AG04450 (cell line): ENCODE results near the gene CACHD1. TPM values are rescaled to one million over a fixed set of nuclear protein-coding genes. Genes with fewer than 3 reads are reported as not detected.

Experiments used
- CTCF ChIA-PET: fragments of 300-600, 350-600 bp; formaldehyde crosslinking; extraction: SDS; loops from one replicate; lab custom pipeline; 2022; ENCODE audit warnings: antibody characterized with exemption, inconsistent platforms; lab: Charles Lee
- POLR2A ChIA-PET: fragments of 350-600 bp; formaldehyde crosslinking; extraction: SDS; loops from one replicate; lab custom pipeline; 2021; ENCODE audit warnings: antibody characterized with exemption, inconsistent platforms; lab: Yijun Ruan, JAX
- DNase-seq: peaks from one replicate; pipeline ENCODE4 v3.0.0-alpha.2; 2011; ENCODE audit warnings: low read depth, low spot score
- H3K27ac ChIP-seq: one replicate; pipeline ENCODE4 v1.5.1; 2012; ENCODE audit warnings: low read depth, low read length, control low read depth
- H3K27me3 ChIP-seq: one replicate; pipeline ENCODE4 v1.6.0; 2012; ENCODE audit warnings: low read length; ENCODE audit not compliant: control insufficient read depth, insufficient read depth
- H3K4me3 ChIP-seq: 2 replicates; pipeline ENCODE4 v1.5.1; 2011; ENCODE audit warnings: mild to moderate bottlenecking, low read depth, low read length, control low read depth
- H3K9me3 ChIP-seq: 2 replicates; pipeline ENCODE4 v1.5.1; 2012; ENCODE audit warnings: low read length; ENCODE audit not compliant: control insufficient read depth, insufficient read depth
- polyA plus RNA-seq: library from polyadenylated mRNA; depleted of rRNA; stranded (reverse); fragments of >200 nt; gene quantifications from 2 replicates; pipeline ENCODE4 v1.2.3, GENCODE V29; 2011
- TF ChIP-seq, protein P1 (sequence below): IDR thresholded peaks from 2 replicates; pipeline ENCODE4 v1.5.1; 2011; ENCODE audit warnings: low read depth, low read length, control low read depth, inconsistent platforms

Gene CACHD1
- polyA plus RNA-seq, 1 experiment: 3.5 TPM

DNA sequence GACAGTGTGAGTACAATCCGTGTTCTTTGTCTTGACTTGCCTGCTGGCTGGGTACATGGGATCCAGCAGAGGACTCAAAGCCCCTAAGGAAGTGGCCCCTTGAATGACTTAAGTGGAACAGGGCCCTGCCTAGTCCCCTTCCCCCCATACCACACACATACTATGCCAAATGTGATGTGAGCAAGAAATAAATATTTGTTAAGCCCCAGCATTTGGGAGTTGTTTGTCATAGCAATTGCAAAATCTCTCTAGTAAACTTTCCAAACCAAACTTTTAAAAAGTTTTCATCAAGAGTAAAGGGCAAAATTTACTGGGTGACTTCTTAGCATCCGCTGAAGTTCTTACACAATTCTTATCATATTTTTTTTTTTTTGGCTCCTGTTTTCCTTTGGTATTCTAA lies 32.5 kb upstream of the CACHD1 start:
- POLR2A ChIA-PET: no interaction called here
- H3K27me3 ChIP-seq: peaks cover 2% of the 10 kb centered on the region
- no peak overlapping the region for H3K27ac ChIP-seq
- CTCF ChIA-PET: no interaction called here
- H3K4me3 ChIP-seq: no peak overlapping the region
- TF ChIP-seq, protein P1, sequence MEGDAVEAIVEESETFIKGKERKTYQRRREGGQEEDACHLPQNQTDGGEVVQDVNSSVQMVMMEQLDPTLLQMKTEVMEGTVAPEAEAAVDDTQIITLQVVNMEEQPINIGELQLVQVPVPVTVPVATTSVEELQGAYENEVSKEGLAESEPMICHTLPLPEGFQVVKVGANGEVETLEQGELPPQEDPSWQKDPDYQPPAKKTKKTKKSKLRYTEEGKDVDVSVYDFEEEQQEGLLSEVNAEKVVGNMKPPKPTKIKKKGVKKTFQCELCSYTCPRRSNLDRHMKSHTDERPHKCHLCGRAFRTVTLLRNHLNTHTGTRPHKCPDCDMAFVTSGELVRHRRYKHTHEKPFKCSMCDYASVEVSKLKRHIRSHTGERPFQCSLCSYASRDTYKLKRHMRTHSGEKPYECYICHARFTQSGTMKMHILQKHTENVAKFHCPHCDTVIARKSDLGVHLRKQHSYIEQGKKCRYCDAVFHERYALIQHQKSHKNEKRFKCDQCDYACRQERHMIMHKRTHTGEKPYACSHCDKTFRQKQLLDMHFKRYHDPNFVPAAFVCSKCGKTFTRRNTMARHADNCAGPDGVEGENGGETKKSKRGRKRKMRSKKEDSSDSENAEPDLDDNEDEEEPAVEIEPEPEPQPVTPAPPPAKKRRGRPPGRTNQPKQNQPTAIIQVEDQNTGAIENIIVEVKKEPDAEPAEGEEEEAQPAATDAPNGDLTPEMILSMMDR: no peak
- no peaks in the 10 kb centered on the region for H3K9me3 ChIP-seq
- DNase-seq: no peak

DNA sequence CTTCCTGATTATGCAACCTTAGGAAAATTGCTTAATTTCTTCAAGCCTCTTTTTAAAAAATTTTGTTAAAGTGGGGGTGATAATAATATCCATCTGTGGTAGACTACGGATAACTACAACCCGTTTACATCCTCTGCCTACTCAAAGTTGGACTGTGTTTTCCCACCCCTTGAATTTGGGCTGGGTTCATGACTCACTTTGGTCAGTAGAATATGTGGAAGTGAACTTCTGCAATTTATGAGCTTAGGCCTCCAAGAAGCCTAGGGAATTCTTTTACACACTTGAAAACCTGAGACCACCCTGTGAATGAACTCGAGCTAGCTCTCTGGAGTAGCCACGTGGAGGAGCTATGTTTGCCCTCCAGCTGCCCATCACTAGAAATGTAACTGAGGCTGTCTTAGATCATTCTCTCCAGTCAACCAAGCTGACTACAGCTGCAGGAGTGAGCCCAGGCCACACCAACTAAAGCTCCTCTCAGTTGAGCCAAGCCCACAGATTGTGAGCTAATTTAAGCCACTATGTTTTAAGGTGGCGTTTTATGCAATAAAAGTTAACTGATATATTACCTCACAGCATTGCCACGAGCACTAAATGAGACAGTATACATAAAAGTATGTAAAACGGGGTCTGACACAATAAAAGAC lies 29.6 kb upstream of the CACHD1 start:
- Histone ChIP-seq H3K27ac (no peak overlapping the region), H3K27me3 (no peaks in the 10 kb centered on the region), H3K9me3 (no peaks in the 10 kb centered on the region), H3K4me3 (no peak overlapping the region)
- ChIA-PET POLR2A (no interaction called here), CTCF (no interaction called here)
- TF ChIP-seq, protein P1: no peak
- no peak for DNase-seq

GRCh38 chr1:64451440-64451839 lies 18.5 kb upstream of the CACHD1 start:
- H3K4me3 ChIP-seq: no peak overlapping the region
- DNase-seq: no peak
- no peak overlapping the region for H3K27ac ChIP-seq
- TF ChIP-seq, protein P1: no peak
- H3K27me3 ChIP-seq: peaks cover 8% of the 10 kb centered on the region
- H3K9me3 ChIP-seq: no peaks in the 10 kb centered on the region
- ChIA-PET CTCF (no interaction called here), POLR2A (no interaction called here)

DNA sequence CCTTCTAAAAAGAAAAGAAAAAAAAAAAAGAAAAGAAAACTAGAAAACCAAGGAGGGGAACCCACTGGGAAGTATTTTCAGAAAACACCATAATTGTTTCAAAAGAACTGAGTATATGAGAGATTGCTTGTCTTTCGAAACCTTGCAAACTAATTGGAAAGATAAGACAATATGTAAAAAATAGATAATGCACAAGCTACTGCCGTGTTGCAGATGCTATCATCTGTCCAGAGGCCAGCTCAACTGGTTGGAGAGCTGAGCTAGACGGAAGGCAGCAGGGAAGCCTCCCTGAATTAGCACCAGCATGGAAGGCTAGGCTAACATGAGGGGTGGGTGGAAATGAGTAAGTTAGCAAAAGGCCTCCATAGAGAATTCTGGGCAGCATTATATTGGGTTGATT lies 16.2 kb upstream of the CACHD1 start:
- Histone ChIP-seq H3K9me3 (no peaks in the 10 kb centered on the region), H3K27me3 (peaks cover 3% of the 10 kb centered on the region), H3K4me3 (no peak overlapping the region), H3K27ac (no peak overlapping the region)
- TF ChIP-seq, protein P1: no peak
- DNase-seq: no peak
- CTCF ChIA-PET: no interaction called here
- POLR2A ChIA-PET: no interaction called here

- Histone ChIP-seq H3K27me3 (no peaks in the 10 kb centered on the region), H3K9me3 (no peaks in the 10 kb centered on the region), H3K27ac (no peak overlapping the region), H3K4me3 (no peak overlapping the region)
- DNase-seq: no peak
- TF ChIP-seq, protein P1: no peak
- ChIA-PET POLR2A (no interaction called here), CTCF (no interaction called here)
Observed at GRCh38 chr1:64458915-64459314, 11.0 kb upstream of the CACHD1 start.
